Neuronal stem cell (in vitro differentiated cells): ENCODE results near the gene TCFL5.

Experiments used
- DNase-seq: peaks from one replicate; pipeline ENCODE4 v3.0.0-alpha.2; 2013; ENCODE audit warnings: low spot score
- H2AFZ ChIP-seq: one replicate; pipeline ENCODE4 v1.6.1; 2013; ENCODE audit warnings: mild to moderate bottlenecking, low read length, inconsistent platforms
- H2AK5ac ChIP-seq: 2 replicates; pipeline ENCODE4 v1.6.1; 2013; ENCODE audit warnings: low read depth, mild to moderate bottlenecking, inconsistent platforms, low read length, moderate library complexity, mixed read lengths
- H2BK120ac ChIP-seq: 2 replicates; pipeline ENCODE4 v1.6.1; 2013; ENCODE audit warnings: low read depth, mild to moderate bottlenecking, inconsistent platforms, low read length, moderate library complexity, mixed read lengths
- H2BK12ac ChIP-seq: one replicate; pipeline ENCODE4 v1.6.1; 2013; ENCODE audit warnings: low read length, inconsistent platforms
- H2BK15ac ChIP-seq: 2 replicates; pipeline ENCODE4 v1.6.1; 2013; ENCODE audit warnings: mild to moderate bottlenecking, low read length, inconsistent platforms, mixed read lengths
- H2BK5ac ChIP-seq: one replicate; pipeline ENCODE4 v1.6.1; 2013; ENCODE audit warnings: inconsistent platforms, mild to moderate bottlenecking, low read length, moderate library complexity
- H3K14ac ChIP-seq: one replicate; pipeline ENCODE4 v1.6.1; 2013; ENCODE audit warnings: low read length, inconsistent platforms
- H3K18ac ChIP-seq: 2 replicates; pipeline ENCODE4 v1.6.1; 2013; ENCODE audit warnings: low read length, inconsistent platforms
- H3K23ac ChIP-seq: 2 replicates; pipeline ENCODE4 v1.6.1; 2013; ENCODE audit warnings: low read depth, mild to moderate bottlenecking, mixed read lengths, low read length, inconsistent platforms; ENCODE audit not compliant: poor library complexity
- H3K27ac ChIP-seq: replicated peaks from 3 replicates; pipeline ENCODE4 v1.5.1; 2013; ENCODE audit warnings: low read length, inconsistent platforms
- H3K27me3 ChIP-seq, 3 experiments: 2 replicates each; pipeline ENCODE4 v1.6.1; 2013; ENCODE audit warnings: low read length in 3 of 3, mild to moderate bottlenecking in 2 of 3, inconsistent platforms in 1 of 3, low read depth in 1 of 3, mixed read lengths in 1 of 3, moderate library complexity in 1 of 3; ENCODE audit not compliant: control insufficient read depth in 3 of 3, insufficient read depth in 3 of 3
- H3K36me3 ChIP-seq, 2 donors: replicated peaks in 1 of 2; 2 replicates each; pipeline ENCODE4 v1.6.1; 2013; ENCODE audit warnings: low read length in 2 of 2; ENCODE audit not compliant: control insufficient read depth in 2 of 2, insufficient read depth in 2 of 2
- H3K4ac ChIP-seq: 2 replicates; pipeline ENCODE4 v1.6.1; 2013; ENCODE audit warnings: inconsistent platforms, mild to moderate bottlenecking, low read length, moderate library complexity
- H3K4me1 ChIP-seq, 2 donors: 1 replicate in 1 of 2; 2 replicates in 1 of 2; pipeline ENCODE4 v1.6.1; 2013; ENCODE audit warnings: low read length in 2 of 2, low read depth in 1 of 2; ENCODE audit not compliant: control insufficient read depth in 2 of 2, insufficient read depth in 1 of 2
- H3K4me2 ChIP-seq: one replicate; pipeline ENCODE4 v1.6.1; 2013; ENCODE audit warnings: mild to moderate bottlenecking, low read length, inconsistent platforms; ENCODE audit not compliant: insufficient read depth, poor library complexity, severe bottlenecking
- H3K4me3 ChIP-seq, 2 donors: 2 replicates each; pipeline ENCODE4 v1.5.1; 2013; ENCODE audit warnings: low read length in 2 of 2, mild to moderate bottlenecking in 2 of 2, inconsistent platforms in 1 of 2, moderate library complexity in 1 of 2
- H3K79me1 ChIP-seq: one replicate; pipeline ENCODE4 v1.6.1; 2013; ENCODE audit warnings: low read depth, mild to moderate bottlenecking, inconsistent platforms, low read length, moderate library complexity
- H3K9ac ChIP-seq: one replicate; pipeline ENCODE4 v1.6.1; 2013; ENCODE audit warnings: mild to moderate bottlenecking, low read depth, low read length, inconsistent platforms; ENCODE audit not compliant: poor library complexity
- H3K9me3 ChIP-seq, 2 donors: replicated peaks in 1 of 2; 2 replicates each; pipeline versions ENCODE3 to v1.6.1; 2013; ENCODE audit warnings: low read length in 2 of 2, mild to moderate bottlenecking in 2 of 2, inconsistent platforms in 1 of 2, low read depth in 1 of 2, mixed read lengths in 1 of 2, moderate library complexity in 1 of 2; ENCODE audit not compliant: control insufficient read depth in 2 of 2, insufficient read depth in 1 of 2
- H4K8ac ChIP-seq: one replicate; pipeline ENCODE4 v1.6.1; 2013; ENCODE audit warnings: low read depth, mild to moderate bottlenecking, inconsistent platforms, low read length, moderate library complexity
- H4K91ac ChIP-seq: one replicate; pipeline ENCODE4 v1.6.1; 2013; ENCODE audit warnings: low read length, low read depth, mild to moderate bottlenecking, inconsistent platforms; ENCODE audit not compliant: poor library complexity
- whole genome bisulfite sequencing, 2 donors: extraction: QIAGEN DNeasy Blood & Tissue Kit; methylation state at CpG; one replicate each; pipeline ENCODE4 v1.1.7; 2013; ENCODE audit warnings: missing lambda C conversion rate in 2 of 2, mixed read lengths in 1 of 2; ENCODE audit not compliant: insufficient read length in 2 of 2, insufficient replicate concordance in 1 of 2; ENCODE audit errors: extremely low coverage in 2 of 2; 5-methylcytosine and 5-hydroxymethylcytosine counted together

TCFL5 gene

GRCh38 chr20:62811720-62812119 lies 49.9 kb downstream of the TCFL5 start:
- Histone ChIP-seq H3K9ac (no peak overlapping the region), H2BK120ac (no peak overlapping the region), H3K4me1 (peaks cover 7 to 18% of the 10 kb centered on the region in 2 donors), H3K9me3 (no peaks in the 10 kb centered on the region), H2AK5ac (no peak overlapping the region), H4K91ac (no peak overlapping the region), H3K36me3 (peaks cover 16 to 52% of the 10 kb centered on the region in 2 donors), H2AFZ (no peak overlapping the region), H2BK5ac (peak overlapping the region; percentile 24), H3K79me1 (peaks cover 3% of the 10 kb centered on the region), H3K23ac (no peak overlapping the region), H3K18ac (no peak overlapping the region), H3K14ac (no peak overlapping the region), H3K4ac (no peak overlapping the region), H3K27ac (no peak overlapping the region), H3K4me2 (no peak overlapping the region), H3K27me3 (peaks cover 0 to 11% (median 3%) of the 10 kb centered on the region in 3 experiments), H2BK15ac (no peak overlapping the region), H3K4me3 (no peak overlapping the region), H2BK12ac (no peak overlapping the region), H4K8ac (no peak overlapping the region)
- WGBS, 2 donors, result no CpG with 5 or more reads among the region's 10 CpGs
- no peak for DNase-seq

- no peak overlapping the region for H4K91ac ChIP-seq
- no peak overlapping the region for H3K18ac ChIP-seq
- no peak overlapping the region for H2AFZ ChIP-seq
- DNase-seq, result no peak
- no peak overlapping the region for H2AK5ac ChIP-seq
- H3K4me2 ChIP-seq, result no peak overlapping the region
- peaks cover 5% of the 10 kb centered on the region for H3K79me1 ChIP-seq
- no peak overlapping the region for H2BK5ac ChIP-seq
- H3K36me3 ChIP-seq, result peaks cover 16 to 54% of the 10 kb centered on the region in 2 donors
- H3K4ac ChIP-seq, result no peak overlapping the region
- H2BK15ac ChIP-seq, result no peak overlapping the region
- WGBS, 2 donors, result no CpG with 5 or more reads among the region's 21 CpGs
- no peak overlapping the region for H4K8ac ChIP-seq
- H3K9ac ChIP-seq, result no peak overlapping the region
- H3K27ac ChIP-seq, result no peak overlapping the region
- H3K14ac ChIP-seq, result no peak overlapping the region
- H3K4me1 ChIP-seq, result peaks cover 10 to 19% of the 10 kb centered on the region in 2 donors
- no peaks in the 10 kb centered on the region for H3K9me3 ChIP-seq
- H2BK12ac ChIP-seq, result no peak overlapping the region
- no peak overlapping the region for H3K4me3 ChIP-seq
- no peak overlapping the region for H2BK120ac ChIP-seq
- H3K23ac ChIP-seq, result no peak overlapping the region
- H3K27me3 ChIP-seq, result peaks cover 0 to 8% (median 1%) of the 10 kb centered on the region in 3 experiments
These were observed 50.3 kb downstream of the TCFL5 start for GRCh38 chr20:62811320-62811719.

- no peak overlapping the region for H3K4me2 ChIP-seq
- peaks cover 14 to 15% of the 10 kb centered on the region in 2 donors for H3K4me1 ChIP-seq
- H3K27me3 ChIP-seq, result no peaks in the 10 kb centered on the region
- H3K36me3 ChIP-seq, result peaks cover 16 to 54% of the 10 kb centered on the region in 2 donors
- H3K4ac ChIP-seq, result no peak overlapping the region
- H3K27ac ChIP-seq, result no peak overlapping the region
- H3K79me1 ChIP-seq, result peaks cover 5% of the 10 kb centered on the region
- no peak for DNase-seq
- no peak overlapping the region for H3K9ac ChIP-seq
- H4K8ac ChIP-seq, result no peak overlapping the region
- H4K91ac ChIP-seq, result no peak overlapping the region
- no peak overlapping the region for H3K23ac ChIP-seq
- H3K9me3 ChIP-seq, result no peaks in the 10 kb centered on the region
- no peak overlapping the region for H3K18ac ChIP-seq
- H2AFZ ChIP-seq, result no peak overlapping the region
- H2BK120ac ChIP-seq, result peak overlapping the region; percentile 28
- peak overlapping the region; percentile 82 for H2BK5ac ChIP-seq
- H2BK15ac ChIP-seq, result peak overlapping the region; percentile 49
- H3K4me3 ChIP-seq, result no peak overlapping the region
- peak overlapping the region; percentile 21 for H3K14ac ChIP-seq
- H2AK5ac ChIP-seq, result peak overlapping the region; percentile 89
- no CpG with 5 or more reads among the region's 24 CpGs for WGBS, 2 donors
- no peak overlapping the region for H2BK12ac ChIP-seq
These were observed 51.8 kb downstream of the TCFL5 start for GRCh38 chr20:62809530-62810428.

DNA sequence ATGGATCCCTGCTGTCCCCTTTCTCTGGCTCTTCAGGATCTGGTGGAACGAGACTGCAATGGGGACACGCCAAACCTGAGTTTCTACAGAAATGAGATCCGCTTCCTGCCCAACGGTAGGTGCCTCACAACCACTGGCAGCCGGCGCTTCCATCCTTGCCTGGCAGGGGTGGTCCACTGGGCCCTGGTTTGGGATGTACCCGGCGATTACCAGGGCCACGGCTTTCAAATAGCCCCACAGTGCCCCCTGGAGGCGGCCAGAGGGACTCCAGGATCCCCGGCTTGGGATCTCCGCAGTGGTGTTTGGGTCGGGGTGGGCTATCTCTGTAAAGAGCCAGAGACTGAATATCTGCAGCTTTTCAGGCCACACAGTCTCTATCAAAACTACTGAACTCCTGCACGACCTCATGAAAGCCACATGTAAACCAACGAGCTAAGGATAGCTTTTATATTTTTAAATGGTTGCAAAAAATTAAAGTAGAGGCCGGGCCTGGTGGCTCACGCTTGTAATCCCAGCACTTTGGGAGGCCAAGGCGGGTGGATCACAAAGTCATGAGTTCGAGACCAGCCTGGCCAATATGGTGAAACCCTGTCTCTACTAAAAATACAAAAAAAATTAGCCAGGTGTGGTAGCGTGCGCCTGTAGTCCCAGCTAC lies 53.3 kb downstream of the TCFL5 start:
- H3K79me1 ChIP-seq, result peaks cover 5% of the 10 kb centered on the region
- no CpG with 5 or more reads among the region's 21 CpGs for WGBS, 2 donors
- no peak overlapping the region for H2BK12ac ChIP-seq

More for the DNA sequence above, 53.3 kb downstream of the TCFL5 start:
- Histone ChIP-seq H2BK120ac (no peak overlapping the region), H3K36me3 (peaks cover 16 to 48% of the 10 kb centered on the region in 2 donors), H3K9ac (no peak overlapping the region), H3K23ac (no peak overlapping the region), H3K18ac (peak overlapping the region; percentile 2), H3K4me1 (peaks cover 15% of the 10 kb centered on the region in 2 donors), H2AFZ (no peak overlapping the region), H2BK5ac (peak overlapping the region; percentile 16), H3K9me3 (no peaks in the 10 kb centered on the region), H3K4ac (no peak overlapping the region), H3K4me2 (no peak overlapping the region), H4K8ac (no peak overlapping the region), H3K27me3 (no peaks in the 10 kb centered on the region), H4K91ac (no peak overlapping the region), H2BK15ac (peak overlapping the region; percentile 87), H3K27ac (no peak overlapping the region), H3K4me3 (no peak overlapping the region), H3K14ac (no peak overlapping the region), H2AK5ac (peak overlapping the region; percentile 13)
- peak; percentile 57 for DNase-seq
